HCT116 (cell line): ENCODE results near the gene TRPC1. TPM values are rescaled to one million over a fixed set of nuclear protein-coding genes. Genes with fewer than 3 reads are reported as not detected.

ENCODE experiments used
- ATAC-seq: fragments of 200-7000 bp; cut with Tn5 transposase; 2 replicates; pipeline ENCODE4 v1.9.1; 2020; ENCODE audit warnings: mild to moderate bottlenecking, moderate library complexity
- BruUV-seq: library from RNA; stranded (reverse); fragments of 400-500 nt; replicated peaks from 2 replicates; lab custom pipeline; 2021; lab: Mats Ljungman, UMichigan
- CTCF ChIA-PET: fragments of 300-600 bp; sonication (Branson Sonifier 250); formaldehyde crosslinking; loops from one replicate; lab custom pipeline; 2021; ENCODE audit warnings: antibody characterized with exemption; lab: Charles Lee
- POLR2A ChIA-PET: fragments of 300-600, 350-600 bp; sonication (Branson Sonifier 250); formaldehyde crosslinking; loops from one replicate; lab custom pipeline; 2021; ENCODE audit warnings: antibody characterized with exemption; lab: Charles Lee
- RAD21 ChIA-PET, 2 experiments: fragments of 300-600 bp; sonication (Branson Sonifier 250); formaldehyde crosslinking; loops; one replicate each; lab custom pipeline; 2023; ENCODE audit warnings: low total read pairs in 2 of 2; ENCODE audit not compliant: uncharacterized antibody in 2 of 2, unreplicated experiment in 2 of 2, low non-redundant PET in 1 of 2; lab: Charles Lee
- DNase-seq: peaks from one replicate; pipeline ENCODE4 v3.0.0-alpha.2; 2010; ENCODE audit warnings: low read depth, low spot score
- H2AFZ ChIP-seq: fragments of 200-600 bp; shearing (Covaris generic), sonication (generic); 2 replicates; pipeline ENCODE4 v1.6.1; 2017; ENCODE audit warnings: low read depth, mixed run types, mixed read lengths, antibody characterized with exemption, low read length; ENCODE audit not compliant: poor library complexity, severe bottlenecking
- H3K27ac ChIP-seq: 2 replicates; pipeline ENCODE4 v1.5.1; 2012; ENCODE audit warnings: low read depth, low read length
- H3K27me3 ChIP-seq: fragments of 200-600 bp; sonication (generic); 2 replicates; pipeline ENCODE4 v1.6.1; 2016; ENCODE audit warnings: mixed run types, low read length, mixed read lengths; ENCODE audit not compliant: insufficient read depth
- H3K36me3 ChIP-seq, 2 experiments: fragments of 200-500 bp in 1 of 2; fragments of 200-600 bp in 1 of 2; sonication (Bioruptor generic) in 1 of 2; sonication (generic) in 1 of 2; 2 replicates each; pipeline versions ENCODE4 v1.5.1 to v1.6.1; 2014 to 2016; ENCODE audit warnings: low read length in 2 of 2, inconsistent platforms in 1 of 2, mixed read lengths in 1 of 2, mixed run types in 1 of 2; ENCODE audit not compliant: insufficient read depth in 2 of 2, control insufficient read depth in 1 of 2
- H3K4me1 ChIP-seq, 2 experiments: fragments of 200-600 bp in 1 of 2; sonication (generic) in 1 of 2; 2 replicates each; pipeline versions ENCODE4 v1.5.1 to v1.6.1; 2012 to 2017; ENCODE audit warnings: low read length in 2 of 2, inconsistent platforms in 1 of 2, mild to moderate bottlenecking in 1 of 2, mixed read lengths in 1 of 2, mixed run types in 1 of 2, moderate library complexity in 1 of 2; ENCODE audit not compliant: insufficient read depth in 2 of 2, control insufficient read depth in 1 of 2
- H3K4me2 ChIP-seq: fragments of 200-600 bp; sonication (generic); 2 replicates; pipeline ENCODE4 v1.6.1; 2017; ENCODE audit warnings: mixed run types, low read length, mixed read lengths
- H3K4me3 ChIP-seq, 2 experiments: fragments of 200-600 bp in 1 of 2; sonication (generic) in 1 of 2; replicated peaks in 1 of 2; 2 replicates each; pipeline ENCODE4 v1.5.1; 2011 to 2016; ENCODE audit warnings: low read length in 2 of 2, control low read depth in 1 of 2, low read depth in 1 of 2, mild to moderate bottlenecking in 1 of 2, mixed read lengths in 1 of 2, mixed run types in 1 of 2
- H3K79me2 ChIP-seq: fragments of 200-600 bp; sonication (generic); 2 replicates; pipeline ENCODE4 v1.6.1; 2017; ENCODE audit warnings: mild to moderate bottlenecking, mixed run types, low read length, moderate library complexity, mixed read lengths; ENCODE audit not compliant: insufficient read depth
- H3K9ac ChIP-seq: fragments of 200-600 bp; sonication (generic); 2 replicates; pipeline ENCODE4 v1.6.1; 2016; ENCODE audit warnings: low read length, mixed read lengths
- H3K9me2 ChIP-seq: fragments of 200-600 bp; sonication (generic), shearing (Covaris generic); 2 replicates; pipeline ENCODE4 v1.6.1; 2017; ENCODE audit warnings: mixed run types, mild to moderate bottlenecking, moderate library complexity; ENCODE audit not compliant: insufficient read depth
- H3K9me3 ChIP-seq, 2 experiments: fragments of 200-500 bp in 1 of 2; fragments of 200-600 bp in 1 of 2; sonication (Bioruptor generic) in 1 of 2; sonication (generic) in 1 of 2; 2 replicates each; pipeline ENCODE4 v1.6.1; 2014 to 2017; ENCODE audit warnings: low read length in 2 of 2, mixed read lengths in 2 of 2, inconsistent platforms in 1 of 2, low read depth in 1 of 2, mild to moderate bottlenecking in 1 of 2, mixed run types in 1 of 2, moderate library complexity in 1 of 2; ENCODE audit not compliant: control insufficient read depth in 1 of 2, insufficient read depth in 1 of 2
- H4K20me1 ChIP-seq: fragments of 200-600 bp; sonication (generic), shearing (Covaris generic); 2 replicates; pipeline ENCODE4 v1.6.1; 2017; ENCODE audit warnings: mixed run types, mild to moderate bottlenecking, moderate library complexity; ENCODE audit not compliant: insufficient read depth
- CBX3 ChIP-seq: IDR thresholded peaks from 2 replicates; pipeline ENCODE4 v1.6.1; 2012; ENCODE audit warnings: low read depth
- EGR1 ChIP-seq: IDR thresholded peaks from 2 replicates; pipeline ENCODE4 v1.6.1; 2012; ENCODE audit warnings: low read depth
- EZH2 ChIP-seq: fragments of 200-600 bp; sonication (generic); IDR thresholded peaks from 2 replicates; pipeline ENCODE4 v1.6.1; 2017; ENCODE audit warnings: antibody characterized with exemption, mixed run types
- FOSL1 ChIP-seq: IDR thresholded peaks from 2 replicates; pipeline ENCODE4 v1.6.1; 2012; ENCODE audit warnings: low read depth
- POLR2AphosphoS5 ChIP-seq: IDR thresholded peaks from 2 replicates; pipeline ENCODE4 v1.6.1; 2011; ENCODE audit warnings: mild to moderate bottlenecking, low read depth, low read length, moderate library complexity
- RAD21 ChIP-seq: IDR thresholded peaks from 2 replicates; pipeline ENCODE4 v1.6.1; 2012; ENCODE audit warnings: low read depth, mild to moderate bottlenecking
- REST ChIP-seq: IDR thresholded peaks from 2 replicates; pipeline ENCODE4 v1.6.1; 2012; ENCODE audit warnings: low read depth
- SRF ChIP-seq: IDR thresholded peaks from 2 replicates; pipeline ENCODE4 v1.6.1; 2012; ENCODE audit warnings: low read depth
- YY1 ChIP-seq: IDR thresholded peaks from 2 replicates; pipeline ENCODE4 v1.6.1; 2011; ENCODE audit warnings: low read length, low read depth, moderate library complexity, mild to moderate bottlenecking; ENCODE audit not compliant: insufficient replicate concordance; ENCODE audit errors: extremely low read depth
- ZFX ChIP-seq: fragments of 450-650 bp; IDR thresholded peaks from 2 replicates; pipeline ENCODE4 v1.6.1; 2017
- intact Hi-C: fragments of 100-400 bp; cut with micrococcal nuclease; formaldehyde crosslinking; loops from 2 replicates; pipeline ENCODE4 v1.10.0; 2022
- total RNA-seq: library from RNA; stranded (reverse); gene quantifications from one replicate; pipeline ENCODE4 v1.2.1, GENCODE V29; 2021; ENCODE audit not compliant: unreplicated experiment
- TF ChIP-seq, protein P1 (sequence below): IDR thresholded peaks from 2 replicates; pipeline ENCODE4 v1.6.1; 2012
- TF ChIP-seq, protein P2 (sequence below), 3 experiments: fragments of 200-600 bp in 1 of 3; sonication (generic) in 1 of 3; IDR thresholded peaks in 2 of 3; conservative IDR thresholded peaks in 1 of 3; 2 replicates each; pipeline ENCODE4 v1.5.1; 2012 to 2017; ENCODE audit warnings: low read depth in 2 of 3, low read length in 2 of 3, antibody characterized with exemption in 1 of 3, borderline replicate concordance in 1 of 3, control low read depth in 1 of 3, mild to moderate bottlenecking in 1 of 3, mixed read lengths in 1 of 3, mixed run types in 1 of 3, moderate library complexity in 1 of 3; ENCODE audit not compliant: insufficient read depth in 1 of 3

TRPC1 gene
- total RNA-seq, 1 experiment from 2014 or later = 6.1 TPM

- no peak for TF ChIP-seq REST
- no peak for TF ChIP-seq SRF
- no peak for TF ChIP-seq CBX3
- no peak for TF ChIP-seq FOSL1
- no peak for TF ChIP-seq EZH2
- TF ChIP-seq, protein P1, sequence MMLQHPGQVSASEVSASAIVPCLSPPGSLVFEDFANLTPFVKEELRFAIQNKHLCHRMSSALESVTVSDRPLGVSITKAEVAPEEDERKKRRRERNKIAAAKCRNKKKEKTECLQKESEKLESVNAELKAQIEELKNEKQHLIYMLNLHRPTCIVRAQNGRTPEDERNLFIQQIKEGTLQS = no peak
- no peak for TF ChIP-seq RAD21
- TF ChIP-seq POLR2AphosphoS5 = no peak
- no peak for TF ChIP-seq EGR1
- TF ChIP-seq, all 23 proteins: peak for 0
Observed at GRCh38 chr3:142738396-142738795, 14.6 kb downstream of the TRPC1 start (continued).

GRCh38 chr3:142746646-142747045 is 22.8 kb downstream of the TRPC1 start:
- H3K9me2 ChIP-seq = no peaks in the 10 kb centered on the region
- DNase-seq (no peak), ATAC-seq (no peak)
- intact Hi-C loops = no loop called here
- H3K4me1 ChIP-seq = no peaks in the 10 kb centered on the region
- no peaks in the 10 kb centered on the region; the same call in 1 of the 2 replicates for H4K20me1 ChIP-seq
- RAD21 ChIA-PET = no interaction called here
- no TSS peak for BruUV-seq
- H3K9me3 ChIP-seq = no peaks in the 10 kb centered on the region
- H3K79me2 ChIP-seq = no peaks in the 10 kb centered on the region
- H2AFZ ChIP-seq = no peak overlapping the region
- H3K4me2 ChIP-seq = no peak overlapping the region
- no peak overlapping the region for H3K9ac ChIP-seq
- TF ChIP-seq, protein P2, sequence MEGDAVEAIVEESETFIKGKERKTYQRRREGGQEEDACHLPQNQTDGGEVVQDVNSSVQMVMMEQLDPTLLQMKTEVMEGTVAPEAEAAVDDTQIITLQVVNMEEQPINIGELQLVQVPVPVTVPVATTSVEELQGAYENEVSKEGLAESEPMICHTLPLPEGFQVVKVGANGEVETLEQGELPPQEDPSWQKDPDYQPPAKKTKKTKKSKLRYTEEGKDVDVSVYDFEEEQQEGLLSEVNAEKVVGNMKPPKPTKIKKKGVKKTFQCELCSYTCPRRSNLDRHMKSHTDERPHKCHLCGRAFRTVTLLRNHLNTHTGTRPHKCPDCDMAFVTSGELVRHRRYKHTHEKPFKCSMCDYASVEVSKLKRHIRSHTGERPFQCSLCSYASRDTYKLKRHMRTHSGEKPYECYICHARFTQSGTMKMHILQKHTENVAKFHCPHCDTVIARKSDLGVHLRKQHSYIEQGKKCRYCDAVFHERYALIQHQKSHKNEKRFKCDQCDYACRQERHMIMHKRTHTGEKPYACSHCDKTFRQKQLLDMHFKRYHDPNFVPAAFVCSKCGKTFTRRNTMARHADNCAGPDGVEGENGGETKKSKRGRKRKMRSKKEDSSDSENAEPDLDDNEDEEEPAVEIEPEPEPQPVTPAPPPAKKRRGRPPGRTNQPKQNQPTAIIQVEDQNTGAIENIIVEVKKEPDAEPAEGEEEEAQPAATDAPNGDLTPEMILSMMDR (IDR thresholded peaks at IDR 0.05 in 2 of 3, conservative IDR thresholded peaks at IDR 0.05 in 1 of 3; ENCODE audit: borderline replicate concordance in 1 of 3, insufficient read depth in 1 of 3, low read depth in 2 of 3, low read length in 2 of 3) = no peak
- TF ChIP-seq ZFX (no peak), REST (no peak), YY1 (no peak), EZH2 (no peak), CBX3 (no peak)
- H3K27ac ChIP-seq = no peak overlapping the region
- no peaks in the 10 kb centered on the region for H3K36me3 ChIP-seq
- CTCF ChIA-PET = no interaction called here
- POLR2A ChIA-PET = no interaction called here
- no peaks in the 10 kb centered on the region for H3K27me3 ChIP-seq
- H3K4me3 ChIP-seq = no peak overlapping the region
